Pulmonary artery endothelial cell (primary cell): ENCODE measurements around the gene RNF222. TPM values are rescaled to one million over a fixed set of nuclear protein-coding genes. Genes with fewer than 3 reads are reported as not detected.
"Not testable (repeated sequence)": the region's sequence is repeated elsewhere in the genome, so short reads cannot be mapped to it uniquely, and the experiment has no call there.

ENCODE experiments used
- DNase-seq: peaks from one replicate; pipeline ENCODE4 v3.0.0-alpha.2; 2011; ENCODE audit warnings: low read depth, low spot score
- total RNA-seq: library from RNA; depleted of rRNA; stranded (reverse); fragments of >200 nt; gene quantifications from 2 replicates; pipeline ENCODE4 v1.2.3, GENCODE V29; 2014

The RNF222 gene
- total RNA-seq, 1 donor from 2014 or later = not detected

DNA sequence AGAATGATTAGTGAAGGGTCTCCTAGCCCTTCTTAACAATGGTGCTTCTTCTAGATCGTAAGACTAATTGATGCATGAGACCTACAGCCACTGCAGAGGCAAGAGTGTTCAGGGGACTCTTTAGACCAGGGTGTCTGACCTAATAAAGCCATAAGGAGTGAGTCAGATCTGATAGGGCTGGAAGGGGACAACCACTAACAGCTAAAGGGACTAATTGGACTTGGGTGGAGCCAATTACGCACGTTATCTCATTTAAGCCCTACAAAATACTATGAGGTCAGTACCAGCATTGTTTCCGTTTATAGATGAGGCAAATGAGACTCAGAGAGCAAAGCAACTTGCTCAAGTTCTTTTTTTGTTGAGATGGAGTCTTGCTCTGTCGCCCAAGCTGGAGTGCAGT, 14.5 kb upstream of the RNF222 start:
- DNase-seq = no peak

DNA sequence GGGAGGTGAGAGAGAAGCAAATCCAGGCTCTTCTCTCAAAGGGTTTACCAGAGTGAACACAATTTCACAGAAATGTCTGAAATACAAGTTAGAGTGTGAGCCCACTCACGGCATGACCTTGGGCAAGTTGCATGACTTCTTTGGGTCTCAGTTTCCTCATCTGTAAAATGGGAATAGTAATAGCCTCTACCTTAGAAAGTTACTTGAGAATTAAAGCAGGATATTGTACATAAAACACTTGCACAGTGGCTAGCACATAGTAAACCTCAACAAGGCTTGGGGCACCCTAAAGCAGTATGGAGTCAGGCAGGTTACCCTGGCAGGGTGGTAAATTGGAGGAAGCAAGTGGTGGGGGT, 13.2 kb upstream of the RNF222 start:
- DNase-seq = no peak

DNA sequence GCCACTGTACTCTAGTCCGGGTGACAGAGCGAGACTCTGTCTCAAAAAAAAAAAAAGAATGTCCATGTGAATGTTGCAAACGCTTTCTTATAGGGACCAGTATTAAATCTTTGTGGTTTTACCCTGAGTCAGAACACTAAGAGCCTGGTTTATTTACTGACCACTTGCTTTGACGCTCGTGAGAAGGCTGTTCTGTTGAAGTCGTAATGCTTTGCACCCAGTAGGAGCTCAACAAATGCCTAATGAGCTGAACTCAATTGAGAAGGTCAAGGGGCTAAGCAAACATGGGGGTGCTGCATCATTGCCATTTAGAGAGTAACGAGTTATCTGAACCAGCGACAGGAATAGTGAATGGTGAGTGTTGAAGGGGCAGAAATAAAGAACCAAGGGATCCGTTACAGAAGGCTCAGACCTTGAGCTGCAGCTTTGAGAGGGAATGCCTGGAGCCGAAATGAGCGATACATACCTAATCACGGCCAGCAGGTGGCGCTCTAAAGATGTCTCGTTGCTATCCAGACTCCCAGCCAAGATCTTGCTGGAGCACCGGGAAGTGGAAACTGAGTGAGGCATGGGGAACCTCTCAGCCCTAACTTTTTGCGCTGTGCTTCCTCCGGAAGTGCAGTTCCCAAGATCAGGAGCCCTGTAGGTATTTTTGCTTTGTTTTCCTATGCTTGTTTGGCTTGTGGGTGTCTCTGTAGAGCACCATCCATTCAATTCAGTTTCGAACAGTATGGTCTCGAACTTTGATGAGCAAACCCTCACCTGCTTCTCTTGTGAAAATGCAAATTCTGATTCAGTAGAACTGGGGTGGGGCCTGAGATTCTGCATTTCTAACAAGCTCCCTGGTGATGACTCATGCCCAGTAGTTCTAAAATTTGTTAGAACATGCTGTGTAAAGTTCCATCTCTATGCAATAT, 12.6 kb upstream of the RNF222 start:
- DNase-seq = peak; percentile 35

DNA sequence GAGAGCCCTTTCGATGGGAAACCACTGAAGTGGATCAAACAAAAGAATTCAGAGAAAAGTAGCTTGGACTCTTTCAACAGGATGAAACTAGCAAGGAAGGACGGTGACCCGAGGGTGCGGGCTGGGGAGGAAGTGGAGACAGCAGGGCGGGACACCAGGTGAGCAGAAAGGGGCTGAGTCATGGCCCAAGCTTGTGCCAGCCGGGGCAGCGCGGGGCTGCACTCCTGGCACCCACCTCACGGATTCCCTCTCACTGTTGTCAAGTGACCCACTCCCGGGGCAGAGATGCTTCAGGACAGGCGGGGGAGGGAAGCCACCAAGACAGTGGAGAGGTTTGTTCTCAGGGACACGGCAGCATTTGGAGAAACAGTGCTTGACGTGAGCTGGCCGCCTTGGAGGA, 10.7 kb upstream of the RNF222 start:
- DNase-seq = no peak

DNA sequence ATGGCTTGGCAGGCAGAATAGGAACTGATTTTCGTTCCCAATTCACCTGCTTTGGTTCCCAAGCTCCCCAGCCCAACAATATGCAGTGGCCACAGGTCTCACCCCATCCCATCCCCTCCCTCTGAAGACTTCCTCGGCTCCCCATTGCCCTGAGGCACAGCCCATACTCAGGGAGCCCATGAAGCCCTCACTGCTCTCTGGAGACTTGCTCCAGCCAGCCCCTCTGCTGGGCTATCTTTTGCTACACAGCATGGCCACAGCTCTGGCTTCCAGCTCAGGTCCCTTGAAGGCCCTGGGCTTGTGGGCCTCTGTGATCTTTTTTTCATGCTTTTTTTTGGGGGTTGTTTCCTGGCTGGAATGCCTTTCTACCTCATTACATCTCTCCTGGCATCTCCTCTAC, 8.5 kb upstream of the RNF222 start:
- no peak for DNase-seq

DNA sequence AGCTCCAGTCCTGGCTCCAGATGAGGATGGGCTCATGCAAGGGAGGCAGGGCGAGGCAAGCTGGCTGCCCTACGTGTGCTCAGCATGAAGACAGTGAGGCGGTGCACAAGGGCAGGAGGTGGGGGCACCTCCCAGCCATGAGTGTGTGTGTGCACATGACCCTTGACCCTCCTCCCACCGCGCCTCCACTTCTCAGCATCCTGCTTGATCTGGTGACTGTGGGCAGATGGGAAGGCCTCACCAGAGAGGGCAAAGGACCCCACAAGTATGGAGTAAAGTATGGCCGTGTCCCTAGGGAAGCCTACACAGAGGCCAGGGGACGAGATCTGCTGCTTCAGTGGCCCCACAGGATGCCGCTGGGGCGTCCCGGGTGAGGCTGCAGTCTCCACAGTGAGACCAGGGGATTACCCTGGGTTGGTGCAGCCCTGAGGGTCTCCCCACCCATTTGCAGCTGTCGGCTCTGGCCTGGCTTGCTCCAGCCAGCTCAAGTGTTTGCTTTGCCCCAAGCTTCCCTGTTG, 7.9 kb upstream of the RNF222 start:
- no peak for DNase-seq

DNA sequence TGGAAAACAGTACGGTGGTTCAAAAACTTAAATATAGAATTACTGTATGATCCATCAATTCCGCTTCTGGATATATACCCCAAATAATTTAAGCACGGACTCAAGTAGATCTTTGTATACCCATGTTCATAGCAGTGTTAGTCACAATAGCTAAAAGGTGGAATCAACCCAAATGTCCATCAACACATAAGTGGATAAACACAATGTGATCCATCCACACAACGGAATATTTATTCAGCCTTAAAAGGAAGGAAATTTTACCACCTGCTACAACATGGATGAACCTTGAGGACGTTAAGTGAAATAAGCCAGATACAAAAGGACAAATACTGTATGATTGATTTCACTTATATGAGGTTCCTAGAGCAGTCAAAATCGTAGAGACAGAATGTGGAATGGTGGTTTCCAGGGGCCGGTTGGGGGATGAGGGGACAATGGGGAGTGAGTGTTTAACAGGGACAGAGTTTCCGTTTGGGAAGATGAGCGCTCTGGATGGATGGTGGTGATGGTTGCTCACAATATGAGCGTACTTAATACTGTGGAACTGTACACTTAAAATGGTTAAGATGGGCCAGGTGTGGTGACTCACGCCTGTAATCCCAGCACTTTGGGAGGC, 5.4 kb upstream of the RNF222 start:
- DNase-seq = no peak

DNA sequence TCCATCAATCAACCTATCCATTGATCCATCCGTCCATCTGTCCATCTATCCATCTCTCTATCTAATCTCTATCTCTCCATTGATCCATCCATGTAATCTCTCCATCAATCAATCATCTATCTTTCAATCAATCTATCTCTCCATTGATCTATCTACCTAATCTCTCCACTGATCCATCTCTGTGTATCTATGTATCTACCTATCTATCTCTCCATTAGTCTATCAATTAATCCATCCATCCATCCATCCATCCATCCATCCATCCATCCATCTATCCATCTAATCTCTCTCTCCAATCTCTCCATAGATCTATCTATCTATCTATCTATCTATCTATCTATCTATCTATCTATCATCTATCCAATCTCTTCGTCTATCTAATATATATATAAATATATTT, 3.5 kb upstream of the RNF222 start:
- DNase-seq = no peak

DNA sequence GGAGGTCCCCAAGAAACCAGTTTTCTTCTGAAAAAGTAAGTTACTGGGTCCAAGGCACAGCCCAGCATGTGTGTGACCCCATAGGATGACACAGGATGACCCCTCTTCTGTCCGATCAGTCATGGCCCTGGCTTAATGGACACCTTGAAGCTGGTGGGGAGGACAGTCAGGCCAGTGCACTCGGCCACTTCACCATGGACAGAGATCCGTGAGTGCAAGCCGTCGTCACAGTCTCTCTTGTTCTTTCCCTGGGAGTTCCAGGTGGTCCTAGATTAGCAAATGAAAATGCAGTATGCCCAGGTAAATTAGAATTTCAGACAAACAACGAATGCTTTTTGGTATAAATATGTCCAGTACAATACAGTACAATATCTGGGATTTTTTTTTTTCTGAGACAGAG, 1.4 kb upstream of the RNF222 start:
- no peak for DNase-seq

DNA sequence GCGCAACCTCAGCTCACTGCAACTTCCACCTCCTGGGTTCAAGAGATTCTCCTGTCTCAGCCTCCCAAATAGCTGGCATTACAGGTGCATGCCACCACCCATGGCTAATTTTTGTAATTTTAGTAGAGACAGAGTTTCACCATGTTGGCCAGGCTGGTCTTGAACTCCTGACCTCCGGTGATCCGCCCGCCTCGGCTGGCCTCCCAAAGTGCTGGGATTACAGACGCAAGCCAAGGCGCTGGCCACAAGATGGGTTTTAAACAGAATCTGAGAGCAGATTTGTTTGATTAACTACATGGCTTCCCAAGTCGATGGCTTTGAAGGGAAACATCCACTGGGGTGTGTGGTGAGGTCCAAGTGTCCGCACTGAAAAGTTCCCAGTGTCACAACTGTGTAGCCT, 3.1 kb downstream of the RNF222 start:
- not testable (repeated sequence) for DNase-seq

DNA sequence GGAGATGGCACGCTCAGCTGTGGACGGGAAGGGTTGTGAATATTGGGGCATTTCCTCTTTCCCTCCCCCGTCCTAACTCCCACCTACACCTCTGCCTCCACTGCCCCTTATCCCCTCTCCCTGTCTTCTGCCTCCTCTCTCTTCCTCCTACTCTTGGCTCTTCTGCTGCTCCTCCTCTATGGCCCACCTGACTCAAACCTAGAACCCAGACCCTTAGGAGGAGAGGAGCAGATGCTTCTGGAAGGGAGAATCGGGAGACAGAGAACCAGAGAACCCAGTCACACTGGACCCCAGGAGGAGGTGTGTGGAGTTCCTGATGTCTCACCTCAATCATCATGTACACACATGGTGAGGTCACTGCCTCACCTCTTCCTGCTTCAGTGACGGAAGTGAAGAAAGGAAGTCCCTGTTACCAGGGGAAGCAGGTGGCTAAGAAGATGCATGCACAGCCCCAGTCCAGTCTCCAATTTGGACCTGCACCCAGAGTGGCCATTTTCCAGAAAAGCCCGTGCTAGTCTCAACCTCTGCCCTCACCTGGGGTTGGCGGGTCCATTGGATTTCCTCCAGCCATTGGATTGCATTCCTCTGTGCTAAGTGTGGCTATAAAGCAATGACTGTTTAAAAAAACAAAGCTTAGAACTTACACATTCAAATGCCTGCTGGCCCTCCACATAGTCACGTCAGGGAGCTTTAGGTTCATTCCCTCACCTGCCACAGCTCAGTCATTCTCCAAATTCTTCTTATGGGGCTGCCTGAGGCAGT, 4.0 kb downstream of the RNF222 start:
- DNase-seq = no peak

DNA sequence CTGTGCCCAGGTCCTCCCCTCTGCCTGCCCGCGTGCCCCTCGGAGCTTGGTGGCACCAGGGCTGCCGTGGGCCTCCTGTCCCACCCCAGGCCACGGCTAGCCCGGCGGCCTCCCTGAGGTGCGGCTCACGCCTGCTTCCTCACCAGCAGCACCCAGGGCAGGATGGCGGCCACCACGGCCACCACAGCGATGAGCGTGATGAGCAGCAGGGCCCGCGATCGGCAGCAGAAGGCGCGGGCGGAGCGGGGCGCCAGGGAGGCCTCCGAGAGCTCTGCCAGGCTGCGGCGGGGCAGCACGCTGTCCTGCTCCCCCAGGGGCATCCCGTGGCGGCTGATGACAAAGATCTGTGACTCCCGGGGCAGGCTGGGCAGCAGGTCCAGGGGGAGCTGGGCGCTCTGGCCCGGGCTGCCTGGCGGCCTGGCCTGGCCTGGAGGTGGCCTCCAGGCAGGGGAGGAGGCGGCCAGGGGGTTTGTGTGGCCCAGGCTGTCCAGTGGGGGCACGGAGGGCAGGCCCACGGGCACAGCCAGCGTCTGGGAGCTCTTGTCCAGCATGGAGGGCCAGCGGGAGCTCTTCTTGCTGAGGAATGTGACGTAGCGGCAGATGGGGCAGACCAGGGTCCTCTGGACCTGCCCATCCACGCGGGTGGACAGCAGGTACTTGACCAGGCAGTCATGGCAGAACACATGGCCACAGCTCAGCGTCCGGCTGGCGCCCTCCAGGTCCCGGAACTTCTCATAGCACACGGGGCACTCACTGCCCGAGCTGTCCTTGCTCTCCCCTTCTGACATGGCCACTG, 4.8 kb downstream of the RNF222 start:
- DNase-seq = no peak

DNA sequence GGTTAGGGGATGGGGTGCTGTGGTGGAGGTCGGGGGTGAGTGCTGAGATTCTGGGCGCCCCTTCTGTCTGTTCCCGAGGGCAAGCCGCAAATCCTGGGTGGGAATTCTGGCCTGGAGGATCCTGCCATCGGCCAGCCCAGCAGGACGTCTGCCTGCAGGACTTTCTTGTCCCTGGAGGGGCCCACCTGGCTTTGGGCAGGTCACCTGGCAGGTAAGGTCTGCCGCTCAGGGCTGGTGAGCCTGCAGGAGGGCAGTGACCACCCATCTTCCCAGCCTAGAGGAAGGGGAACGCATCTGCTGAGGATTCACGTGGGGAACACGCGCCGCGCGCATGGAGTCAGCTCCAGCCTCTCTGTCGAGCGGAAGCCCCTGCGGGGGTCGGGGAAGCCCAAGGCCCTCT, 5.4 kb downstream of the RNF222 start:
- no peak for DNase-seq

DNA sequence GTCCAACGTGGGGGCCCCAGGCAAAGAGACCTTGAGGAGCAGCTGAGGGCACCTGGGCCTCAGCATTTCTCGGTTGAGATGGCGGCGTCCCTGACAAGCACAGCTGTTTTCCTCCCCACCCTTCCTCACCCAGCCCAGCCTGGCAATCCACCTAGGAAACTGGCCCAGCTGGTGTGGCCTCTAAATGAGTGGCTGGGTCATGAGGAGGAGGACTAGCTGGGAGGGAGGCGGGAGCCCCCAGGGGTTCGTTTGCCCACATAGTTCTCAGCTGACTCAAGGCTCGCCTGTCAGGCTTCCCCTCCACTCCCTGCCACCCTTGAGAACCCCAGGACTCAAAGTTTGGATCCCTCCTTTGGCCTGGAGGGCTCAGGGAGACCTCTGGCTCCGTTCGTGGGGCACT, 5.9 kb downstream of the RNF222 start:
- no peak for DNase-seq

DNA sequence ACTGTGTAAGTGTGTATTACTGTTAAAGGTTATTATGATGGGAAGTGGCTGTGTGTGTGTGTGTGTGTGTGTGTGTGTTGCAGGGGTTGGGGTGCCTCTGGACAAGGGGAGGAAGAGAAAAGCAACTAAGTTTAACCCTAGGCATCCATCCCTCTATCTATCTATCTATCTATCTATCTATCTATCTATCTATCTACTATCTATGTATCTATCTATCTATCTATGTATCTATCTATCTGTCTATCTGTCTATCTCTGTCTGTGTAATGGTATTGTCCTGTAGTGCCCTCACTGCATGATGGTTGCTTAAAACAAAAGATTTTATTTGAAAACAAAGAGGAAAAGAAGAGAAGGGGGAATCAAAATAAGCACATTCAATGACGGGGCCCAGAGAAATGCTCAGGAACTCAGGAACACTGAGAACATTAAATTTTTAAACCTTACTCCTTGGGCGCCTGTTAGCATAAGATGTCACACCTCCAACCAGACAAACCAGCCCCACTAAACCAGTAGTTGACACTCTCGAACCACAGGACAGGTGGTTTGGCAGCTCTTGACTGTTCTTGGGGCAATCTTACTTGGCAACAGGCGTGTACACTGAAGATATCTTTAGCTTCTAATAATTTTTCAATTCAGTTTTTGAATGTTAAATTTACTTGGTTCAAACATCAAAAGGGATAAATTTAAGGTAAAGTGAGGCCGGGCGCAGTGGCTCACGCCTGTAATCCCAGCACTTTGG, 9.5 kb downstream of the RNF222 start:
- no peak for DNase-seq

DNA sequence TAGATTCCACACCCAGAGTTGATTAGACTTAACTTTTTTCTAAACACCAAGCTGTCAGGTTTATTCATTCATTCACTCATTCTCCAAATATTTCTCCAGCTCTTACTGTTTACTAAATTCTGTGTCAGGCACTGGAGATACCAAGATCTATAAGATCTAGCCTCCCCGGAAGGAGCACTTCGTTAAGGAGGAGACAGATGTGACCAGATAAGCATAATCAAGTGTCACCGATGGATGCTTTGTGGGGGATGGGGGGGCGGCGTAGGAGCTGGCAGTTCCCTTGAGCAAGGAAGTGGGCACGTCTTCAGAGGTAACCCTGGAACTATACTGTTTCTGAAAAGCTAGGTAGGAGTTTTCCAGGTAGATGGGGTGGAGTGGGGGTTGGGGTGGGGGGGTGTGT, 10.8 kb downstream of the RNF222 start:
- no peak for DNase-seq

DNA sequence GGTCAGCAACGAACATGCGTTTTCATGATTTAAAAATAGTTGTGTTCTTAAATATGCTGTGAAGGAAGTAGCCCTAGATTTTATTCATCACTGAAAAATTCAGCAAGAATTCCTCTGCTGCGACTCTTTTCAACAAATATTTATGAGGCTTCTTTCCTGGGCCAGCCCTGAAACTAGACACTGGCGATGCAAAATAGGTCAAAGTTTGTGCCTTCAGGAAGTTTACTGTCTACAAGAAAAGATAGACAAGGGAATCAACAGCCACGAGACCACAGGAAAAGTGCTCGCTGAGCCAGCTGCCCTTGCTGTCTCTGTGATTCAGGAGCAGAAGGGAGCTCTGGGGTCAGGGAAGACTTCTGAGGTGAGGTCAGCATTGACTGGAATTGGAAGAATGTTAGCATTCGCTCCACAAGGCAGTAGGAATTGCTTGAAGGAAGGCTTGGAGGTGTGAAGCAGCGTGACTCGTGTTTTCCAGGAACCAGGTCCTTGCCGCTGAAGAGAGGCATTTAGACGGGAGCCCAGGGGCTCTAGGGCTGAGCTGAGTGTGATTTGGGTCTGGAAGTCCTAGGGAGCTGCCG, 12.7 kb downstream of the RNF222 start:
- DNase-seq = peak; percentile 43

DNA sequence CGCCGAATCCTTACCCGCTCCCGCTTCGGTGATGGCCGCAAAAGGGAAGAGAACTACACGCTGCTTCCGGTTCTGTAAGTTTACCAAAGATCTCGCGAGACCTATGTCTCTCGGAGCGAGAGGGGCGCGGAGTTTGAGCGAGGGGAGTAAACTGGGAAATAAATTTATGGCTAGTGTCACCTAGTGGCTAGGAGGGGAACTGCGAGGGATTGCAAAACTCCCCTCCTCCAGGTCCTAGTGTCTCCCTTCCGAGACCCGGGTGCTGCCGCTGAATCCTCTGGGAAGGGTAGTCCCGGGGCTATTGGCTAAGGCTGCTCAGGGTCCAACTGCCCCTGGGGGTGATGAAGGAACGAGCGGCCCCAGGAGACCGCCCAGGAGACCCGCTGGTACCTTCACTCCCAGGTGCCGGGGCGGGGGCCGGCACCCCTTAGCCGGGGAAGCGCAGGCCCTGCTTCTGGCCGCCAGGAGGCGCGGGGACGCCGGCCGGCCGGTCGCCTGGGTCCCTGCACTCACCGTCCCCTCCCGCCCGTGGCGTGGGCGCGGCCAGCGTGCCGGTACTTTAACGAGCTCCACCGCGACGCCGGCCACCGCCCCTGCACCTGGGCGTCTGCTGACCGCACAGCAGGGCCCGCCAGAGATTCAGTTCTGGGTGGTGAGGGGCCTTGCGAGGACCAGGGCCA, 14.3 kb downstream of the RNF222 start, which contains the start of gene RPL26:
Gene RPL26, minus strand, starts transcription at position 51 of the 680 bp plus-strand sequence. CDS start 883 bp downstream, outside the sequence.
- peak; percentile 92 for DNase-seq

DNA sequence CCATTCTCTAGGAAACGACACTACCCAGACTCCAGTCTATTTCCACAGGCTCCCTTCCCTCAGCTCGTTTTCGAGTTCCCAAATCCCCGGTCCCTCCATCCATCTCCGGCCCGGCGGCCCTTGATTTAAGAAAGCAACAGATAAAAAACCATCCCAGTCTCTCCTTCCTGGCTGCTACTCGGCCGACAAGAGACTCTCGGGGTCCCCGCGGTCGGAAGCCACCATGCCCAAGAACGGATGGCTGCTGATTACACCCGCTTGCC, 14.8 kb downstream of the RNF222 start:
- DNase-seq = no peak
